Neuronal stem cell (in vitro differentiated cells): Measurements from ENCODE around the gene TGM2.
A peak's percentile ranks its signal among the peaks of the same experiment; 100 is the strongest.

Source experiments
- DNase-seq: peaks from one replicate; pipeline ENCODE4 v3.0.0-alpha.2; 2013; ENCODE audit warnings: low spot score
- H2AFZ ChIP-seq: one replicate; pipeline ENCODE4 v1.6.1; 2013; ENCODE audit warnings: mild to moderate bottlenecking, low read length, inconsistent platforms
- H2AK5ac ChIP-seq: 2 replicates; pipeline ENCODE4 v1.6.1; 2013; ENCODE audit warnings: low read depth, mild to moderate bottlenecking, inconsistent platforms, low read length, moderate library complexity, mixed read lengths
- H2BK120ac ChIP-seq: 2 replicates; pipeline ENCODE4 v1.6.1; 2013; ENCODE audit warnings: low read depth, mild to moderate bottlenecking, inconsistent platforms, low read length, moderate library complexity, mixed read lengths
- H2BK12ac ChIP-seq: one replicate; pipeline ENCODE4 v1.6.1; 2013; ENCODE audit warnings: low read length, inconsistent platforms
- H2BK15ac ChIP-seq: 2 replicates; pipeline ENCODE4 v1.6.1; 2013; ENCODE audit warnings: mild to moderate bottlenecking, low read length, inconsistent platforms, mixed read lengths
- H2BK5ac ChIP-seq: one replicate; pipeline ENCODE4 v1.6.1; 2013; ENCODE audit warnings: inconsistent platforms, mild to moderate bottlenecking, low read length, moderate library complexity
- H3K14ac ChIP-seq: one replicate; pipeline ENCODE4 v1.6.1; 2013; ENCODE audit warnings: low read length, inconsistent platforms
- H3K18ac ChIP-seq: 2 replicates; pipeline ENCODE4 v1.6.1; 2013; ENCODE audit warnings: low read length, inconsistent platforms
- H3K23ac ChIP-seq: 2 replicates; pipeline ENCODE4 v1.6.1; 2013; ENCODE audit warnings: low read depth, mild to moderate bottlenecking, mixed read lengths, low read length, inconsistent platforms; ENCODE audit not compliant: poor library complexity
- H3K27ac ChIP-seq: replicated peaks from 3 replicates; pipeline ENCODE4 v1.5.1; 2013; ENCODE audit warnings: low read length, inconsistent platforms
- H3K27me3 ChIP-seq, 3 experiments: 2 replicates each; pipeline ENCODE4 v1.6.1; 2013; ENCODE audit warnings: low read length in 3 of 3, mild to moderate bottlenecking in 2 of 3, inconsistent platforms in 1 of 3, low read depth in 1 of 3, mixed read lengths in 1 of 3, moderate library complexity in 1 of 3; ENCODE audit not compliant: control insufficient read depth in 3 of 3, insufficient read depth in 3 of 3
- H3K36me3 ChIP-seq, 2 donors: replicated peaks in 1 of 2; 2 replicates each; pipeline ENCODE4 v1.6.1; 2013; ENCODE audit warnings: low read length in 2 of 2; ENCODE audit not compliant: control insufficient read depth in 2 of 2, insufficient read depth in 2 of 2
- H3K4ac ChIP-seq: 2 replicates; pipeline ENCODE4 v1.6.1; 2013; ENCODE audit warnings: inconsistent platforms, mild to moderate bottlenecking, low read length, moderate library complexity
- H3K4me1 ChIP-seq, 2 donors: 1 replicate in 1 of 2; 2 replicates in 1 of 2; pipeline ENCODE4 v1.6.1; 2013; ENCODE audit warnings: low read length in 2 of 2, low read depth in 1 of 2; ENCODE audit not compliant: control insufficient read depth in 2 of 2, insufficient read depth in 1 of 2
- H3K4me2 ChIP-seq: one replicate; pipeline ENCODE4 v1.6.1; 2013; ENCODE audit warnings: mild to moderate bottlenecking, low read length, inconsistent platforms; ENCODE audit not compliant: insufficient read depth, poor library complexity, severe bottlenecking
- H3K4me3 ChIP-seq, 2 donors: 2 replicates each; pipeline ENCODE4 v1.5.1; 2013; ENCODE audit warnings: low read length in 2 of 2, mild to moderate bottlenecking in 2 of 2, inconsistent platforms in 1 of 2, moderate library complexity in 1 of 2
- H3K79me1 ChIP-seq: one replicate; pipeline ENCODE4 v1.6.1; 2013; ENCODE audit warnings: low read depth, mild to moderate bottlenecking, inconsistent platforms, low read length, moderate library complexity
- H3K9ac ChIP-seq: one replicate; pipeline ENCODE4 v1.6.1; 2013; ENCODE audit warnings: mild to moderate bottlenecking, low read depth, low read length, inconsistent platforms; ENCODE audit not compliant: poor library complexity
- H3K9me3 ChIP-seq, 2 donors: replicated peaks in 1 of 2; 2 replicates each; pipeline versions ENCODE3 to v1.6.1; 2013; ENCODE audit warnings: low read length in 2 of 2, mild to moderate bottlenecking in 2 of 2, inconsistent platforms in 1 of 2, low read depth in 1 of 2, mixed read lengths in 1 of 2, moderate library complexity in 1 of 2; ENCODE audit not compliant: control insufficient read depth in 2 of 2, insufficient read depth in 1 of 2
- H4K8ac ChIP-seq: one replicate; pipeline ENCODE4 v1.6.1; 2013; ENCODE audit warnings: low read depth, mild to moderate bottlenecking, inconsistent platforms, low read length, moderate library complexity
- H4K91ac ChIP-seq: one replicate; pipeline ENCODE4 v1.6.1; 2013; ENCODE audit warnings: low read length, low read depth, mild to moderate bottlenecking, inconsistent platforms; ENCODE audit not compliant: poor library complexity
- WGBS, 2 donors: extraction: QIAGEN DNeasy Blood & Tissue Kit; methylation state at CpG; one replicate each; pipeline ENCODE4 v1.1.7; 2013; ENCODE audit warnings: missing lambda C conversion rate in 2 of 2, mixed read lengths in 1 of 2; ENCODE audit not compliant: insufficient read length in 2 of 2, insufficient replicate concordance in 1 of 2; ENCODE audit errors: extremely low coverage in 2 of 2; 5-methylcytosine and 5-hydroxymethylcytosine counted together

TGM2 gene

DNA sequence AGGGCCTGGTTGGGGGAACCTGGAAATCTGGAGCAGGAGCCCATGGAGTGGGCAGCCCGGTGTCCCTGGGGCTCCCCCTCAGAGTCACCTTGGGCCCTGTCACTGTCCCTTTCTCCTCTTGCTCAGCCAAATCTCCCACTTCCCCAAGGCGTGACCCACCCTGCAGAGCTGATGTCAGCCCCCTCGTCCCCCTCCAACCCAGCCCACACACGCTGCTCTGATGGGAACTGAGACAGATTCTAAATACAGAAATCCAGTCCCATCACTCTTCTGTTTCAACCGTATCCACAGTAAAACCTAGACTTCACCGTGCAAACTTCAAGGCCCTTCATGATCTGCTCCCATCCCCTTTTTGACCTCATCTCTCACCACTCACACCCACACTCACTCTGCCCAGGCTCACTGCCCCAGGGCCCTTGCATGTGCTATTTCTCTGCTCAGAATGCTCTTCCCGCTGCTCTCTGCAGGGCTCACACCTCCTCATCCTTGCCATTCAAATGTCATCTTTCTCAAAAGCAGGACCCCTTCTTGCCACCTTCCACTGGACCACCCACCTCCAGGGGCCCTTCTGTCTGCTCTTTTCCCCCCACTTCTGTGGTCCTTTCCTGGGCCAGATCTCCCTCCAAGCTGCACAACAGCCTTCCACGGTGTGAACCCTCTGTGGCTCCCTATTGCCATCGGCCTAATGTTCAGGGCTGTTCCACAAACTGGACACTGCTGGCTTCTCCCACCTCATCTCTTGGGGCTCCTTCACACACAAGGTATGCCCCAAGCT, 16.6 kb downstream of the TGM2 start:
- H2BK12ac ChIP-seq: no peak overlapping the region
- H3K27ac ChIP-seq: no peak overlapping the region
- H3K79me1 ChIP-seq: no peaks in the 10 kb centered on the region
- H3K4ac ChIP-seq: no peak overlapping the region
- no peak overlapping the region for H4K91ac ChIP-seq
- peak overlapping the region; percentile 35 for H2AK5ac ChIP-seq
- DNase-seq: no peak
- H3K27me3 ChIP-seq: no peaks in the 10 kb centered on the region
- H3K4me1 ChIP-seq: peaks cover 4 to 9% of the 10 kb centered on the region in 2 donors
- no peak overlapping the region for H3K23ac ChIP-seq
- H3K4me2 ChIP-seq: no peak overlapping the region
- peak overlapping the region; percentile 21 for H3K18ac ChIP-seq
- no peak overlapping the region for H2AFZ ChIP-seq
- H3K36me3 ChIP-seq: no peaks in the 10 kb centered on the region
- H2BK120ac ChIP-seq: no peak overlapping the region
- no peak overlapping the region for H3K4me3 ChIP-seq
- no peak overlapping the region for H4K8ac ChIP-seq
- no peaks in the 10 kb centered on the region for H3K9me3 ChIP-seq
- no peak overlapping the region for H3K14ac ChIP-seq
- no CpG with 5 or more reads among the region's 9 CpGs for WGBS, 2 donors
- H2BK5ac ChIP-seq: no peak overlapping the region
- H2BK15ac ChIP-seq: no peak overlapping the region
- H3K9ac ChIP-seq: no peak overlapping the region

GRCh38 chr20:38147751-38148150, 17.3 kb downstream of the TGM2 start:
- H3K23ac ChIP-seq: no peak overlapping the region
- no peaks in the 10 kb centered on the region for H3K36me3 ChIP-seq
- no peaks in the 10 kb centered on the region for H3K79me1 ChIP-seq
- H3K27ac ChIP-seq: no peak overlapping the region
- H3K18ac ChIP-seq: no peak overlapping the region
- no peaks in the 10 kb centered on the region for H3K27me3 ChIP-seq
- no peaks in the 10 kb centered on the region for H3K9me3 ChIP-seq
- DNase-seq: no peak
- no peak overlapping the region for H3K4me2 ChIP-seq
- H2AFZ ChIP-seq: no peak overlapping the region
- H3K4me3 ChIP-seq: no peak overlapping the region
- no peak overlapping the region for H3K9ac ChIP-seq
- peaks cover 9 to 10% of the 10 kb centered on the region in 2 donors for H3K4me1 ChIP-seq
- H2BK120ac ChIP-seq: no peak overlapping the region
- no peak overlapping the region for H2AK5ac ChIP-seq
- H2BK15ac ChIP-seq: no peak overlapping the region
- H4K8ac ChIP-seq: no peak overlapping the region
- no peak overlapping the region for H2BK5ac ChIP-seq
- H2BK12ac ChIP-seq: no peak overlapping the region
- H4K91ac ChIP-seq: no peak overlapping the region
- no peak overlapping the region for H3K14ac ChIP-seq
- H3K4ac ChIP-seq: no peak overlapping the region
- no CpG with 5 or more reads among the region's 14 CpGs for WGBS, 2 donors

- Histone ChIP-seq H3K9me3 (no peaks in the 10 kb centered on the region), H2BK5ac (no peak overlapping the region), H3K4me2 (no peak overlapping the region), H4K91ac (no peak overlapping the region), H2AFZ (no peak overlapping the region), H3K23ac (peak overlapping the region; percentile 21), H3K27ac (no peak overlapping the region), H3K18ac (no peak overlapping the region), H3K4me3 (no peak overlapping the region), H3K27me3 (no peaks in the 10 kb centered on the region), H4K8ac (no peak overlapping the region), H3K4me1 (peaks cover 4 to 10% of the 10 kb centered on the region in 2 donors), H3K14ac (no peak overlapping the region), H3K9ac (peak overlapping the region; percentile 46), H3K4ac (no peak overlapping the region), H2BK15ac (no peak overlapping the region), H3K79me1 (no peaks in the 10 kb centered on the region), H3K36me3 (no peaks in the 10 kb centered on the region), H2BK12ac (no peak overlapping the region), H2BK120ac (no peak overlapping the region), H2AK5ac (peak overlapping the region; percentile 82)
- no CpG with 5 or more reads among the region's 9 CpGs for WGBS, 2 donors
- no peak for DNase-seq
These were observed 17.9 kb downstream of the TGM2 start for GRCh38 chr20:38147163-38147562.

- Histone ChIP-seq H2BK5ac (peak overlapping the region; percentile 26), H2AFZ (no peak overlapping the region), H3K27ac (no peak overlapping the region), H2BK12ac (no peak overlapping the region), H2AK5ac (no peak overlapping the region), H3K36me3 (no peaks in the 10 kb centered on the region), H3K4me2 (no peak overlapping the region), H3K18ac (peak overlapping the region; percentile 0), H4K8ac (no peak overlapping the region), H2BK120ac (no peak overlapping the region), H3K79me1 (no peaks in the 10 kb centered on the region), H3K23ac (no peak overlapping the region), H3K9ac (peak overlapping the region; percentile 47), H3K4ac (no peak overlapping the region), H2BK15ac (peak overlapping the region; percentile 62), H3K27me3 (no peaks in the 10 kb centered on the region), H3K9me3 (no peaks in the 10 kb centered on the region), H3K4me3 (no peak overlapping the region), H3K14ac (peak overlapping the region; percentile 25), H4K91ac (no peak overlapping the region), H3K4me1 (peaks cover 3 to 10% of the 10 kb centered on the region in 2 donors)
- no peak for DNase-seq
- no CpG with 5 or more reads among the region's 20 CpGs for WGBS, 2 donors
These were observed 18.4 kb downstream of the TGM2 start for GRCh38 chr20:38146628-38147027.
